HepG2 (cell line): Measurements from ENCODE around the gene RHOG. TPM values are rescaled to one million over a fixed set of nuclear protein-coding genes. Genes with fewer than 3 reads are reported as not detected.
"Not testable (repeated sequence)": the region's sequence is repeated elsewhere in the genome, so short reads cannot be mapped to it uniquely, and the experiment has no call there.

Source experiments
- ATAC-seq: fragments of 200-7000 bp; cut with Tn5 transposase; 3 replicates; pipeline ENCODE4 v1.9.1; 2020; ENCODE audit warnings: mild to moderate bottlenecking, moderate library complexity
- BruUV-seq: library from RNA; stranded (reverse); fragments of 400-500 nt; replicated peaks from 2 replicates; lab custom pipeline; 2021; lab: Mats Ljungman, UMichigan
- CTCF ChIA-PET: fragments of 300-600 bp; formaldehyde crosslinking; extraction: SDS; loops from one replicate; lab custom pipeline; 2021; ENCODE audit warnings: low total read pairs, inconsistent platforms, low intra/inter-chr PET ratio; lab: Yijun Ruan, JAX
- POLR2A ChIA-PET: fragments of 350-600 bp; sonication (Branson Sonifier 250); formaldehyde crosslinking; loops from one replicate; lab custom pipeline; 2020; ENCODE audit warnings: antibody characterized with exemption, inconsistent platforms; lab: Yijun Ruan, JAX
- DNase-seq: peaks from one replicate; pipeline ENCODE4 v3.0.0-alpha.2; 2015; ENCODE audit warnings: low spot score
- FAIRE-seq: peaks from 3 replicates; lab custom pipeline; 2011; peaks lifted over from hg19 to GRCh38; lab: Jason Lieb, UNC
- H2AFZ ChIP-seq: one replicate; pipeline ENCODE4 v1.6.1; 2011; ENCODE audit warnings: low read length, inconsistent platforms
- H3K27ac ChIP-seq: fragments of 300-600 bp; 3 replicates; pipeline ENCODE4 v1.8.0; 2011; ENCODE audit warnings: mixed run types, mild to moderate bottlenecking, mixed read lengths, low read length, inconsistent platforms; ENCODE audit not compliant: insufficient read depth; ENCODE audit errors: extremely low read length
- H3K27me3 ChIP-seq, 2 experiments: fragments of 200-600 bp in 1 of 2; 2 replicates in 1 of 2; 3 replicates in 1 of 2; pipeline versions ENCODE4 v1.6.0 to v1.8.0; 2011; ENCODE audit warnings: low read length in 2 of 2, mild to moderate bottlenecking in 2 of 2, moderate library complexity in 2 of 2, inconsistent platforms in 1 of 2; ENCODE audit not compliant: insufficient read depth in 2 of 2, control insufficient read depth in 1 of 2
- H3K36me3 ChIP-seq, 2 experiments: fragments of 200-600 bp in 1 of 2; replicated peaks in 1 of 2; 2 replicates in 1 of 2; 3 replicates in 1 of 2; pipeline versions ENCODE4 v1.5.1 to v1.8.0; 2011; ENCODE audit warnings: low read length in 2 of 2, inconsistent platforms in 1 of 2; ENCODE audit not compliant: insufficient read depth in 2 of 2, control insufficient read depth in 1 of 2
- H3K4me1 ChIP-seq: 2 replicates; pipeline ENCODE4 v1.5.1; 2012; ENCODE audit warnings: low read length, inconsistent platforms; ENCODE audit not compliant: insufficient read depth
- H3K4me2 ChIP-seq: 2 replicates; pipeline ENCODE4 v1.6.0; 2011; ENCODE audit warnings: low read depth, low read length, inconsistent platforms
- H3K4me3 ChIP-seq, 3 experiments: fragments of 200-600 bp in 1 of 3; sonication (generic), shearing (Covaris generic) in 1 of 3; replicated peaks in 1 of 3; 2 replicates each; pipeline ENCODE4 v1.5.1; 2011 to 2016; ENCODE audit warnings: low read length in 3 of 3, inconsistent platforms in 2 of 3, low read depth in 2 of 3, mild to moderate bottlenecking in 2 of 3, control low read depth in 1 of 3, mixed read lengths in 1 of 3; ENCODE audit not compliant: insufficient read depth in 1 of 3
- H3K79me2 ChIP-seq: one replicate; pipeline ENCODE4 v1.6.1; 2011; ENCODE audit warnings: low read length, inconsistent platforms; ENCODE audit not compliant: insufficient read depth
- H3K9ac ChIP-seq: 2 replicates; pipeline ENCODE4 v1.6.0; 2011; ENCODE audit warnings: mild to moderate bottlenecking, low read depth, low read length, inconsistent platforms; ENCODE audit not compliant: insufficient read depth
- H3K9me3 ChIP-seq: 2 replicates; pipeline ENCODE4 v1.5.1; 2012; ENCODE audit warnings: mild to moderate bottlenecking, low read length
- H4K20me1 ChIP-seq: 2 replicates; pipeline ENCODE4 v1.6.0; 2011; ENCODE audit warnings: inconsistent platforms, mild to moderate bottlenecking, low read length, moderate library complexity; ENCODE audit not compliant: insufficient read depth
- FOXC1 ChIP-seq: sonication (generic); formaldehyde crosslinking; IDR thresholded peaks from 2 replicates; pipeline ENCODE4 v1.8.0; 2022; ENCODE audit warnings: mild to moderate bottlenecking, missing genetic modification reagents, borderline replicate concordance
- GLI4 ChIP-seq: sonication (generic); formaldehyde crosslinking; IDR thresholded peaks from 2 replicates; pipeline ENCODE4 v1.5.1; 2020; ENCODE audit warnings: missing genetic modification reagents, mild to moderate bottlenecking, moderate library complexity, borderline replicate concordance
- GPBP1L1 ChIP-seq: sonication (generic); formaldehyde crosslinking; IDR thresholded peaks from 2 replicates; pipeline ENCODE4 v1.5.0; 2020; ENCODE audit warnings: mild to moderate bottlenecking, missing genetic modification reagents
- RCOR2 ChIP-seq: IDR thresholded peaks from 2 replicates; pipeline ENCODE4 v1.6.1; 2016; ENCODE audit warnings: missing biosample characterization, missing genetic modification reagents
- ZFP36L1 ChIP-seq: sonication (generic); formaldehyde crosslinking; IDR thresholded peaks from 2 replicates; pipeline ENCODE4 v1.8.0; 2022; ENCODE audit warnings: mild to moderate bottlenecking, missing genetic modification reagents, moderate library complexity
- ZKSCAN8 ChIP-seq: IDR thresholded peaks from 2 replicates; pipeline ENCODE4 v1.6.1; 2016; ENCODE audit warnings: borderline replicate concordance, missing genetic modification reagents, missing compliant biosample characterization
- ZNF329 ChIP-seq: sonication (generic); formaldehyde crosslinking; IDR thresholded peaks from 2 replicates; pipeline ENCODE4 v1.9.0; 2021; ENCODE audit warnings: low read depth, mild to moderate bottlenecking, missing genetic modification reagents
- ZNF619 ChIP-seq: sonication (generic); formaldehyde crosslinking; IDR thresholded peaks from 2 replicates; pipeline ENCODE4 v1.4.0; 2020; ENCODE audit warnings: mild to moderate bottlenecking, missing genetic modification reagents
- ZNF629 ChIP-seq: sonication (generic); formaldehyde crosslinking; conservative IDR thresholded peaks from 2 replicates; pipeline ENCODE4 v1.5.0; 2020; ENCODE audit warnings: missing genetic modification reagents
- ZNF687 ChIP-seq: sonication (generic); formaldehyde crosslinking; IDR thresholded peaks from 2 replicates; pipeline ENCODE4 v1.5.1; 2020; ENCODE audit warnings: mild to moderate bottlenecking, missing genetic modification reagents, moderate library complexity
- ZSCAN25 ChIP-seq: sonication (generic); formaldehyde crosslinking; IDR thresholded peaks from 2 replicates; pipeline ENCODE4 v1.8.0; 2022; ENCODE audit warnings: mild to moderate bottlenecking, missing genetic modification reagents
- WGBS: methylation state at CpG from one replicate; pipeline ENCODE4 v1.1.6; 2017; ENCODE audit warnings: low lambda C conversion rate; 5-methylcytosine and 5-hydroxymethylcytosine counted together
- in situ Hi-C: cut with HindIII; loops from 2 replicates; pipeline ENCODE4 v1.10.0; 2017; ENCODE audit warnings: low pct_unique_long_range_greater_than_20kb; ENCODE audit not compliant: extremely low pct_ligation_motif_present
- intact Hi-C: fragments of 100-400 bp; cut with micrococcal nuclease; formaldehyde crosslinking; loops from one replicate; pipeline ENCODE4 v1.10.0; 2022; ENCODE audit not compliant: unreplicated experiment
- polyA plus RNA-seq, 8 experiments: library from polyadenylated mRNA; depleted of rRNA in 3 of 8; stranded (reverse) in 7 of 8; unstranded in 1 of 8; fragments of >200 nt; fragmentation: Illumina TruSeq in 4 of 8; extraction: Trizol in 4 of 8; gene quantifications; 2 replicates each; pipeline versions ENCODE4 v1.2.1 to v1.2.3, GENCODE V29; 2011 to 2016; ENCODE audit warnings: low read depth in 4 of 8, missing spikeins in 1 of 8, mixed read lengths in 1 of 8; ENCODE audit not compliant: insufficient read depth in 1 of 8
- total RNA-seq, 5 experiments: library from RNA; depleted of rRNA; stranded (reverse); fragments of >200 nt; fragmentation: Illumina TruSeq; extraction: Trizol; gene quantifications; 2 replicates each; pipeline ENCODE4 v1.2.3, GENCODE V29; 2016; ENCODE audit warnings: low read depth in 1 of 5

Gene RHOG
- total and polyA plus RNA-seq, 2 of the 13 experiments (the other 11 are each of a cell fraction or from before 2014, with no cell fraction given) = 7.7 to 23.4 TPM

GRCh38 chr11:3794387-3794786 is 46.4 kb downstream of the RHOG start:
- CTCF ChIA-PET, FAIRE-seq, POLR2A ChIA-PET, H2AFZ ChIP-seq, intact Hi-C loops, H3K9me3 ChIP-seq, DNase-seq, in situ Hi-C loops, ATAC-seq, H3K27me3 ChIP-seq, H3K27ac ChIP-seq, BruUV-seq, H3K4me3 ChIP-seq, H3K9ac ChIP-seq: not testable (repeated sequence)
- Histone ChIP-seq H4K20me1 (peaks cover 26% of the 10 kb centered on the region), H3K4me2 (peak overlapping the region; percentile 13; the same call in 1 of the 2 replicates), H3K79me2 (peaks cover 72% of the 10 kb centered on the region), H3K4me1 (peaks cover 32% of the 10 kb centered on the region), H3K36me3 (peaks cover 3 to 24% of the 10 kb centered on the region in 2 experiments; a peak in 4 of 5 replicates)
- 0 out of 2 replicates have a peak, but pooled peaks have one; percentile 12 for TF ChIP-seq ZNF629
- 98% methylated on average over 10 of the region's 10 CpGs for WGBS

GRCh38 chr11:3786781-3787428 is 53.9 kb downstream of the RHOG start:
- 97% methylated on average over 8 of the region's 8 CpGs for WGBS
- Histone ChIP-seq H3K9ac (no peak overlapping the region), H3K4me2 (no peak overlapping the region), H3K9me3 (no peaks in the 10 kb centered on the region), H3K79me2 (peaks cover 92% of the 10 kb centered on the region), H4K20me1 (peaks cover 27% of the 10 kb centered on the region), H3K27ac (no peak overlapping the region), H3K4me1 (peaks cover 17% of the 10 kb centered on the region), H2AFZ (no peak overlapping the region), H3K4me3 (no peak overlapping the region), H3K36me3 (peaks cover 2 to 33% of the 10 kb centered on the region in 2 experiments; a peak in 3 of 5 replicates), H3K27me3 (no peaks in the 10 kb centered on the region)
- BruUV-seq = TSS peak; percentile 4
- intact Hi-C loops = no loop called here
- FAIRE-seq (no peak), ATAC-seq (no peak), DNase-seq (no peak)
- in situ Hi-C loops = no loop called here
- ChIA-PET CTCF (no interaction called here), POLR2A (no interaction called here)
- no peak for TF ChIP-seq ZSCAN25 (CRISPR knock-in tag)
- no peak for TF ChIP-seq ZNF687 (CRISPR knock-in tag)
- no peak for TF ChIP-seq GPBP1L1
- TF ChIP-seq ZNF619 = no peak
- no peak for TF ChIP-seq ZNF329 (CRISPR knock-in tag)
- no peak for TF ChIP-seq ZKSCAN8 (CRISPR knock-in tag)
- TF ChIP-seq ZFP36L1 = no peak
- TF ChIP-seq RCOR2 (CRISPR knock-in tag) = no peak
- no peak for TF ChIP-seq GLI4 (CRISPR knock-in tag)
- TF ChIP-seq FOXC1 (CRISPR knock-in tag) = no peak
